T-helper 2 cell (primary cell): ENCODE results near the gene ZNF467.
A peak's percentile ranks its signal among the peaks of the same experiment; 100 is the strongest.

Source experiments
- DNase-seq, 5 experiments: peaks; one replicate each; pipeline versions ENCODE4 v3.0.0 to v3.0.0-alpha.2; 2012 to 2022

ZNF467 gene

GRCh38 chr7:149724661-149725425 lies 48.5 kb downstream of the ZNF467 start:
- DNase-seq = no peak

- no peak for DNase-seq
Observed at GRCh38 chr7:149723795-149724495, 49.4 kb downstream of the ZNF467 start.

GRCh38 chr7:149723082-149723767 lies 50.2 kb downstream of the ZNF467 start:
- DNase-seq = no peak

GRCh38 chr7:149722356-149722957 lies 50.9 kb downstream of the ZNF467 start:
- no peak for DNase-seq

GRCh38 chr7:149721084-149721601 lies 52.2 kb downstream of the ZNF467 start:
- DNase-seq = no peak

GRCh38 chr7:149720372-149721083 lies 52.9 kb downstream of the ZNF467 start:
- DNase-seq = no peak

- DNase-seq = no peak
Observed at GRCh38 chr7:149719912-149720335, 53.5 kb downstream of the ZNF467 start.

- no peak for DNase-seq
Observed at GRCh38 chr7:149719050-149719899, 54.1 kb downstream of the ZNF467 start.

- DNase-seq = no peak
Observed at GRCh38 chr7:149718730-149719049, 54.7 kb downstream of the ZNF467 start.

- no peak for DNase-seq
Observed at GRCh38 chr7:149717481-149717880, 55.9 kb downstream of the ZNF467 start.

- no peak for DNase-seq
Observed at GRCh38 chr7:149716932-149717307, 56.5 kb downstream of the ZNF467 start.

GRCh38 chr7:149716007-149716931 lies 57.1 kb downstream of the ZNF467 start:
- DNase-seq = no peak

- peak in 1 of 5 experiments; percentile 16 for DNase-seq
Observed at GRCh38 chr7:149715476-149715875, 57.9 kb downstream of the ZNF467 start.

- DNase-seq = peak in 3 of 5 experiments; percentile 29 to 57 (median 36)
Observed at GRCh38 chr7:149714910-149715471, 58.4 kb downstream of the ZNF467 start.
